Right lobe of liver (tissue), 4 donors: Measurements from ENCODE around the gene TCF7L2.

Experiments
- CTCF ChIP-seq, 4 donors: fragments of 200-600 bp in 3 of 4; fragments of 450-650 bp in 1 of 4; IDR thresholded peaks; one replicate each; pipeline versions ENCODE4 v1.5.1 to v1.8.0; 2016 to 2022; ENCODE audit warnings: antibody characterized with exemption in 4 of 4, mild to moderate bottlenecking in 2 of 4
- POLR2A ChIP-seq: fragments of 450-650 bp; IDR thresholded peaks from one replicate; pipeline ENCODE4 v1.6.1; 2017; ENCODE audit warnings: antibody characterized with exemption, mild to moderate bottlenecking
- donor health status: DM: no; HTN: no; CAD: no.
- donor health status: DM: no; HTN: no; CAD: no.
- donor health status: DM: no; HTN: yes; CAD: no.

- no peak for TF ChIP-seq CTCF (IDR thresholded peaks at IDR 0.05)
- TF ChIP-seq POLR2A: no peak
Measured at GRCh38 chr10:113080061-113080924, 130.2 kb downstream of the TCF7L2 start.
